H9 (cell line): ENCODE data around the gene ZGRF1. TPM values are rescaled to one million over a fixed set of nuclear protein-coding genes. Genes with fewer than 3 reads are reported as not detected.

ENCODE experiments used
- DNase-seq: peaks from one replicate; pipeline ENCODE4 v3.0.0-alpha.2; 2017
- H2AFZ ChIP-seq: one replicate; pipeline ENCODE4 v1.6.1; 2013; ENCODE audit warnings: mild to moderate bottlenecking, low read length, control low read depth, moderate library complexity
- H2AK5ac ChIP-seq: 2 replicates; pipeline ENCODE4 v1.6.1; 2013; ENCODE audit warnings: low read length, control low read depth, mixed read lengths; ENCODE audit not compliant: insufficient read length
- H2BK120ac ChIP-seq: one replicate; pipeline ENCODE4 v1.6.1; 2013; ENCODE audit warnings: low read depth, mild to moderate bottlenecking, low read length, control low read depth, inconsistent platforms; ENCODE audit not compliant: poor library complexity, severe bottlenecking
- H2BK12ac ChIP-seq: 2 replicates; pipeline ENCODE4 v1.6.1; 2013; ENCODE audit warnings: low read length, control low read depth, mixed read lengths, low read depth; ENCODE audit not compliant: insufficient read length
- H2BK15ac ChIP-seq: 2 replicates; pipeline ENCODE4 v1.6.1; 2013; ENCODE audit warnings: low read depth, low read length, control low read depth
- H2BK20ac ChIP-seq: one replicate; pipeline ENCODE4 v1.6.1; 2013; ENCODE audit warnings: low read depth, mild to moderate bottlenecking, low read length, control low read depth, inconsistent platforms; ENCODE audit not compliant: poor library complexity, severe bottlenecking
- H2BK5ac ChIP-seq: 2 replicates; pipeline ENCODE4 v1.6.1; 2013; ENCODE audit warnings: low read length, control low read depth, mixed read lengths; ENCODE audit not compliant: insufficient read length
- H3K14ac ChIP-seq: 2 replicates; pipeline ENCODE4 v1.6.1; 2013; ENCODE audit warnings: low read length, control low read depth; ENCODE audit not compliant: insufficient read depth
- H3K18ac ChIP-seq: 2 replicates; pipeline ENCODE4 v1.6.1; 2013; ENCODE audit warnings: low read depth, mild to moderate bottlenecking, mixed read lengths, low read length, control low read depth; ENCODE audit not compliant: insufficient read length
- H3K23ac ChIP-seq: 2 replicates; pipeline ENCODE4 v1.6.1; 2013; ENCODE audit warnings: low read length, control low read depth, mixed read lengths, low read depth; ENCODE audit not compliant: insufficient read length
- H3K23me2 ChIP-seq: 2 replicates; pipeline ENCODE4 v1.6.1; 2013; ENCODE audit warnings: low read depth, mild to moderate bottlenecking, mixed read lengths, low read length, control low read depth; ENCODE audit not compliant: insufficient read length, poor library complexity, severe bottlenecking
- H3K27ac ChIP-seq: 2 replicates; pipeline ENCODE4 v1.5.1; 2013; ENCODE audit warnings: low read length, control low read depth, mixed read lengths, low read depth; ENCODE audit not compliant: insufficient read length
- H3K27me3 ChIP-seq: 2 replicates; pipeline ENCODE4 v1.6.1; 2013; ENCODE audit warnings: low read length, control low read depth, inconsistent platforms; ENCODE audit not compliant: insufficient read depth
- H3K4ac ChIP-seq: 2 replicates; pipeline ENCODE4 v1.6.1; 2013; ENCODE audit warnings: low read depth, mild to moderate bottlenecking, control low read depth, inconsistent platforms, low read length, moderate library complexity
- H3K4me1 ChIP-seq: 2 replicates; pipeline ENCODE4 v1.6.1; 2013; ENCODE audit warnings: low read length, control low read depth, inconsistent platforms; ENCODE audit not compliant: insufficient read depth
- H3K4me2 ChIP-seq: 2 replicates; pipeline ENCODE4 v1.6.1; 2013; ENCODE audit warnings: low read length, control low read depth, mixed read lengths; ENCODE audit not compliant: insufficient read length, insufficient read depth
- H3K56ac ChIP-seq: 2 replicates; pipeline ENCODE4 v1.6.1; 2013; ENCODE audit warnings: low read depth, mild to moderate bottlenecking, mixed read lengths, low read length, control low read depth; ENCODE audit not compliant: insufficient read length
- H3K79me1 ChIP-seq: 2 replicates; pipeline ENCODE4 v1.6.1; 2013; ENCODE audit warnings: low read depth, mild to moderate bottlenecking, moderate library complexity, low read length, control low read depth, inconsistent platforms; ENCODE audit not compliant: insufficient read depth, poor library complexity, severe bottlenecking
- H3K79me2 ChIP-seq: 2 replicates; pipeline ENCODE4 v1.6.1; 2013; ENCODE audit warnings: low read length, control low read depth, inconsistent platforms; ENCODE audit not compliant: insufficient read depth
- H3K9ac ChIP-seq: 2 replicates; pipeline ENCODE4 v1.6.1; 2013; ENCODE audit warnings: low read length, control low read depth, mixed read lengths; ENCODE audit not compliant: insufficient read length; ENCODE audit errors: extremely low read depth
- H3K9me3 ChIP-seq: one replicate; pipeline ENCODE4 v1.6.1; 2013; ENCODE audit warnings: low read depth, low read length, inconsistent platforms; ENCODE audit not compliant: control insufficient read depth
- H3T11ph ChIP-seq: one replicate; pipeline ENCODE4 v1.6.1; 2013; ENCODE audit warnings: mild to moderate bottlenecking, low read length, control low read depth, inconsistent platforms
- H4K20me1 ChIP-seq: one replicate; pipeline ENCODE4 v1.6.1; 2013; ENCODE audit not compliant: control insufficient read depth, insufficient read length, insufficient read depth
- H4K5ac ChIP-seq: 2 replicates; pipeline ENCODE4 v1.6.1; 2013; ENCODE audit warnings: low read depth, mild to moderate bottlenecking, mixed read lengths, low read length, control low read depth; ENCODE audit not compliant: insufficient read length
- H4K8ac ChIP-seq: replicated peaks from 2 replicates; pipeline ENCODE4 v1.6.1; 2013; ENCODE audit warnings: low read length, control low read depth, mixed read lengths, low read depth; ENCODE audit not compliant: insufficient read length
- H4K91ac ChIP-seq: 2 replicates; pipeline ENCODE4 v1.6.1; 2013; ENCODE audit warnings: low read depth, mild to moderate bottlenecking, moderate library complexity, mixed read lengths, low read length, control low read depth; ENCODE audit not compliant: insufficient read length
- H3K27ac Mint-ChIP-seq, 3 experiments: 2 replicates in 2 of 3; 3 replicates in 1 of 3; pipeline ENCODE4 v1.8.0; 2020 to 2021; ENCODE audit warnings: mixed read lengths in 3 of 3, mild to moderate bottlenecking in 1 of 3, moderate library complexity in 1 of 3
- H3K27me3 Mint-ChIP-seq: 2 replicates; pipeline ENCODE4 v1.8.0; 2021; ENCODE audit warnings: low read depth, mild to moderate bottlenecking, moderate library complexity, mixed read lengths
- H3K36me3 Mint-ChIP-seq, 3 experiments: 2 replicates in 2 of 3; 3 replicates in 1 of 3; pipeline ENCODE4 v1.8.0; 2020 to 2021; ENCODE audit warnings: low read depth in 3 of 3, mixed read lengths in 3 of 3; ENCODE audit not compliant: insufficient read depth in 1 of 3
- H3K4me1 Mint-ChIP-seq, 2 experiments: 2 replicates each; pipeline ENCODE4 v1.8.0; 2020; ENCODE audit warnings: mixed read lengths in 2 of 2
- H3K4me3 Mint-ChIP-seq, 2 experiments: 2 replicates in 1 of 2; 3 replicates in 1 of 2; pipeline ENCODE4 v1.8.0; 2020 to 2021; ENCODE audit warnings: mild to moderate bottlenecking in 2 of 2, mixed read lengths in 2 of 2, moderate library complexity in 1 of 2
- H3K9me3 Mint-ChIP-seq, 2 experiments: 2 replicates in 1 of 2; 3 replicates in 1 of 2; pipeline ENCODE4 v1.8.0; 2020; ENCODE audit warnings: mild to moderate bottlenecking in 2 of 2, mixed read lengths in 2 of 2, moderate library complexity in 1 of 2
- WGBS: extraction: QIAGEN DNeasy Blood & Tissue Kit; methylation state at CpG from one replicate; pipeline ENCODE4 v1.1.7; 2013; ENCODE audit warnings: missing lambda C conversion rate, low lambda C conversion rate, mixed read lengths; ENCODE audit not compliant: insufficient read length; ENCODE audit errors: extremely low coverage; 5-methylcytosine and 5-hydroxymethylcytosine counted together
- total RNA-seq: library from RNA; stranded (reverse); gene quantifications from 2 replicates; pipeline ENCODE4 v1.2.1, GENCODE V29; 2021
- TF ChIP-seq, protein P1 (sequence below): fragments of 200-600 bp; sonication (generic); conservative IDR thresholded peaks from 3 replicates; pipeline ENCODE4 v1.8.0; 2021; ENCODE audit warnings: antibody characterized with exemption, mild to moderate bottlenecking

The ZGRF1 gene
- total RNA-seq, 1 experiment from 2014 or later = 38.3 TPM

DNA sequence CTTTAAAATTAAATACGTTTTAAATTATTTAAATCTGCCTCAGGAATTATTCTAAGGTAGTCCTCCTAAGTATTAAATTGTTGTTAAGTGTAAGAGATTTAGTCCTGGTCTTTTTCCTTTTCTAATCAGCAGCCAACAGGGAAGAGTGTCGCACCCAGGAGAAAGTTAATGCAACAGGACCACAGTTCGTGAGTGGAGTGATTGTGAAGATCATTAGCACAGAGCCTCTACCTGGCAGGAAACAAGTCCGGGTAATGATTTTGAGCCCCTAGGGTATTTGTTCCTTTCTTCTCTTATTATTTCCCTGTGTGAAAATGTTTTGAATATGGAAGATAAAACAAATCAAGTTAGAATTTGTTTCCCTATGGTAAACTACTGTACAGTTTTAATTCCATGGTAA lies 13.6 kb upstream of the ZGRF1 start:
- H3K14ac ChIP-seq = no peak overlapping the region
- H3K79me2 ChIP-seq = no peaks in the 10 kb centered on the region; the same call in 1 of the 2 replicates
- no peak overlapping the region for H2BK120ac ChIP-seq
- H3K56ac ChIP-seq = peak overlapping the region; percentile 96
- no peak for DNase-seq
- H4K91ac ChIP-seq = no peak overlapping the region
- no peaks in the 10 kb centered on the region for H3K27me3 ChIP-seq
- H2AFZ ChIP-seq = no peak overlapping the region
- peaks cover 1% of the 10 kb centered on the region for H3K4me1 ChIP-seq
- TF ChIP-seq, protein P1, sequence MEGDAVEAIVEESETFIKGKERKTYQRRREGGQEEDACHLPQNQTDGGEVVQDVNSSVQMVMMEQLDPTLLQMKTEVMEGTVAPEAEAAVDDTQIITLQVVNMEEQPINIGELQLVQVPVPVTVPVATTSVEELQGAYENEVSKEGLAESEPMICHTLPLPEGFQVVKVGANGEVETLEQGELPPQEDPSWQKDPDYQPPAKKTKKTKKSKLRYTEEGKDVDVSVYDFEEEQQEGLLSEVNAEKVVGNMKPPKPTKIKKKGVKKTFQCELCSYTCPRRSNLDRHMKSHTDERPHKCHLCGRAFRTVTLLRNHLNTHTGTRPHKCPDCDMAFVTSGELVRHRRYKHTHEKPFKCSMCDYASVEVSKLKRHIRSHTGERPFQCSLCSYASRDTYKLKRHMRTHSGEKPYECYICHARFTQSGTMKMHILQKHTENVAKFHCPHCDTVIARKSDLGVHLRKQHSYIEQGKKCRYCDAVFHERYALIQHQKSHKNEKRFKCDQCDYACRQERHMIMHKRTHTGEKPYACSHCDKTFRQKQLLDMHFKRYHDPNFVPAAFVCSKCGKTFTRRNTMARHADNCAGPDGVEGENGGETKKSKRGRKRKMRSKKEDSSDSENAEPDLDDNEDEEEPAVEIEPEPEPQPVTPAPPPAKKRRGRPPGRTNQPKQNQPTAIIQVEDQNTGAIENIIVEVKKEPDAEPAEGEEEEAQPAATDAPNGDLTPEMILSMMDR = no peak
- no peak overlapping the region for H2BK15ac ChIP-seq
- no peak overlapping the region for H2BK5ac ChIP-seq
- H3K9me3 ChIP-seq = no peaks in the 10 kb centered on the region
- no peak overlapping the region for H3K4ac ChIP-seq
- H3K4me2 ChIP-seq = peak overlapping the region; percentile 90
- H3K79me1 ChIP-seq = no peaks in the 10 kb centered on the region
- no peak overlapping the region for H3K23ac ChIP-seq
- no peak overlapping the region for H4K8ac ChIP-seq
- peak overlapping the region; percentile 82 for H3K9ac ChIP-seq
- peaks cover 32 to 40% (median 39%) of the 10 kb centered on the region in 3 experiments for H3K36me3 Mint-ChIP-seq
- peaks cover 9 to 19% of the 10 kb centered on the region in 2 experiments; a peak in 4 of 5 replicates for H3K9me3 Mint-ChIP-seq
- no peak overlapping the region for H2BK12ac ChIP-seq
- H3K4me3 Mint-ChIP-seq = peak overlapping the region; percentile 53 to 74
- H2AK5ac ChIP-seq = no peak overlapping the region
- H3K27ac Mint-ChIP-seq = peak overlapping the region; percentile 95 to 99 (median 99)
- no peak overlapping the region for H2BK20ac ChIP-seq
- no peaks in the 10 kb centered on the region for H3K23me2 ChIP-seq
- no peak overlapping the region for H4K5ac ChIP-seq
- peaks cover 9% of the 10 kb centered on the region for H3K27me3 Mint-ChIP-seq
- peak overlapping the region; percentile 95 for H3K27ac ChIP-seq
- H3T11ph ChIP-seq = no peak overlapping the region
- peak overlapping the region; percentile 21 for H3K18ac ChIP-seq
- WGBS = no CpG with 5 or more reads among the region's 4 CpGs
- H4K20me1 ChIP-seq = no peaks in the 10 kb centered on the region
- peaks cover 45 to 52% of the 10 kb centered on the region in 2 experiments for H3K4me1 Mint-ChIP-seq
